Myocyte (in vitro differentiated cells): Measurements from ENCODE around the gene PRSS27. TPM values are rescaled to one million over a fixed set of nuclear protein-coding genes. Genes with fewer than 3 reads are reported as not detected.
"Not testable (repeated sequence)": the region's sequence is repeated elsewhere in the genome, so short reads cannot be mapped to it uniquely, and the experiment has no call there.

Source experiments
- DNase-seq: peaks from one replicate; pipeline ENCODE4 v3.0.0-alpha.2; 2012; ENCODE audit warnings: low read depth
- total RNA-seq: library from RNA; depleted of rRNA; stranded (reverse); fragments of >200 nt; gene quantifications from 2 replicates; pipeline ENCODE4 v1.2.3, GENCODE V29; 2014

Gene PRSS27
- total RNA-seq, 1 donor from 2014 or later: 0.62 TPM

GRCh38 chr16:2678206-2678965 lies 41.6 kb downstream of the PRSS27 start:
- not testable (repeated sequence) for DNase-seq

GRCh38 chr16:2676937-2677336 lies 43.1 kb downstream of the PRSS27 start:
- DNase-seq: not testable (repeated sequence)

- DNase-seq: peak; percentile 77
These were observed 44.3 kb downstream of the PRSS27 start for GRCh38 chr16:2675714-2676113.

- DNase-seq: no peak
These were observed 45.0 kb downstream of the PRSS27 start for GRCh38 chr16:2675021-2675420.

GRCh38 chr16:2673066-2673999 lies 46.7 kb downstream of the PRSS27 start:
- peak; percentile 96 for DNase-seq

- no peak for DNase-seq
These were observed 48.3 kb downstream of the PRSS27 start for GRCh38 chr16:2671741-2672140.

GRCh38 chr16:2671193-2671592 lies 48.8 kb downstream of the PRSS27 start:
- not testable (repeated sequence) for DNase-seq

- peak; percentile 62 for DNase-seq
These were observed 50.0 kb downstream of the PRSS27 start for GRCh38 chr16:2670017-2670416.

GRCh38 chr16:2669587-2669986 lies 50.4 kb downstream of the PRSS27 start:
- not testable (repeated sequence) for DNase-seq

- DNase-seq: not testable (repeated sequence)
These were observed 53.4 kb downstream of the PRSS27 start for GRCh38 chr16:2666671-2667070.

GRCh38 chr16:2664574-2664982 lies 55.4 kb downstream of the PRSS27 start:
- no peak for DNase-seq

- DNase-seq: peak; percentile 55
These were observed 56.2 kb downstream of the PRSS27 start for GRCh38 chr16:2663553-2664546.

Other genes starting within 250 kb of the PRSS27 start
- gene NTN3, start 248.9 kb downstream of the PRSS27 start, total RNA-seq: 0.10 TPM in 1 of 2 replicates, not detected in the other
- 27.6 and 46.3 TPM in 2 replicates for gene TBC1D24, start 245.1 kb downstream of the PRSS27 start, total RNA-seq
- gene ATP6V0C, start 206.3 kb downstream of the PRSS27 start, total RNA-seq: 50.9 and 59.2 TPM in 2 replicates
- gene AMDHD2, start 199.9 kb downstream of the PRSS27 start, total RNA-seq: 39.7 and 47.1 TPM in 2 replicates
- 0.32 TPM in 1 of 2 replicates, not detected in the other for gene CEMP1, start 188.8 kb downstream of the PRSS27 start, total RNA-seq
- gene PDPK1, start 182.2 kb downstream of the PRSS27 start, total RNA-seq: 22.4 and 22.6 TPM in 2 replicates
- 39.0 and 40.6 TPM in 2 replicates for gene KCTD5, start 37.7 kb downstream of the PRSS27 start, total RNA-seq
- 93.5 and 93.8 TPM in 2 replicates for gene SRRM2, start 32.4 kb upstream of the PRSS27 start, total RNA-seq
- 235 and 770 TPM in 2 replicates for gene ELOB, start 57.1 kb upstream of the PRSS27 start, total RNA-seq
- not detected in 2 replicates for gene PRSS33, start 67.3 kb upstream of the PRSS27 start, total RNA-seq
- not detected in 2 replicates for gene PRSS41, start 78.2 kb upstream of the PRSS27 start, total RNA-seq
- gene PRSS21, start 97.0 kb upstream of the PRSS27 start, total RNA-seq: not detected in 2 replicates
- gene ZG16B, start 110.1 kb upstream of the PRSS27 start, total RNA-seq: not detected in 2 replicates
- not detected in 2 replicates for gene PRSS22, start 137.9 kb upstream of the PRSS27 start, total RNA-seq
- gene FLYWCH2, start 163.0 kb upstream of the PRSS27 start, total RNA-seq: 59.9 and 77.1 TPM in 2 replicates
- 27.7 and 36.9 TPM in 2 replicates for gene FLYWCH1, start 191.7 kb upstream of the PRSS27 start, total RNA-seq
- 10.4 and 17.8 TPM in 2 replicates for gene KREMEN2, start 244.1 kb upstream of the PRSS27 start, total RNA-seq
- gene PAQR4, start 249.1 kb upstream of the PRSS27 start, total RNA-seq: 14.6 and 18.0 TPM in 2 replicates